ENCODE measurements around the gene PCDH17.

PCDH17 gene

DNA sequence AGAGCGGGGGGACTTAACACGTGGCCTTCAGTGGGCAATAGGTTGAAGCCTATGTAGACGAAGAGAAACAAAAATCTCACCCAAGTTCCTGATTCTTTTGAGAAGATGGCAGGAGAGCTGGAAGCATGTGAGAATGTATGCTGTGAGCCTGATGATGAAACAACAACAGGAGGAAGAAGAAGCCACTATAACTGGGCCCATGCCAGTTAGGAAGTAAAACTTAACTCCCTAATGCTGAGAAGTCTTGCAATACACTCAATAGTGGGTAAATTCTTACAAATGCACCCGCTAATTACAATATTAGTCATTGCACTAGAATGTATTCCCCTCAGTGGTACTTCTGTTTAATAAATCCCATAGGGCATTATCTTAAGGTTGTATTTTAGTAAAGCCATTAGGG is 9.1 kb downstream of the PCDH17 start:
- Histone ChIP-seq H2AFZ (ENCODE audit: low read depth, low read length) (no peak overlapping the region), H3K79me2 (ENCODE audit: insufficient read depth, low read length) (no peaks in the 10 kb centered on the region), H3K27ac (ENCODE audit: low read length) (no peak overlapping the region), H4K20me1 (ENCODE audit: insufficient read depth, low read length) (no peaks in the 10 kb centered on the region), H3K27me3 (ENCODE audit: insufficient read depth, low read length, poor library complexity) (no peaks in the 10 kb centered on the region), H3K36me3 (ENCODE audit: insufficient read depth, low read length) (no peaks in the 10 kb centered on the region), H3K4me2 (ENCODE audit: insufficient read depth, low read length) (no peak overlapping the region), H3K9me3 (ENCODE audit: insufficient read depth, low read length, severe bottlenecking) (no peaks in the 10 kb centered on the region), H3K4me3 (ENCODE audit: low read depth in 1 of 2, low read length in 2 of 2) (no peak overlapping the region), H3K9ac (ENCODE audit: low read depth, low read length) (no peak overlapping the region), H3K4me1 (ENCODE audit: insufficient read depth, low read length) (no peaks in the 10 kb centered on the region)
- ATAC-seq (ENCODE audit: insufficient read depth, low read depth) (no peak), DNase-seq (no peak)
- TF ChIP-seq, protein P1, sequence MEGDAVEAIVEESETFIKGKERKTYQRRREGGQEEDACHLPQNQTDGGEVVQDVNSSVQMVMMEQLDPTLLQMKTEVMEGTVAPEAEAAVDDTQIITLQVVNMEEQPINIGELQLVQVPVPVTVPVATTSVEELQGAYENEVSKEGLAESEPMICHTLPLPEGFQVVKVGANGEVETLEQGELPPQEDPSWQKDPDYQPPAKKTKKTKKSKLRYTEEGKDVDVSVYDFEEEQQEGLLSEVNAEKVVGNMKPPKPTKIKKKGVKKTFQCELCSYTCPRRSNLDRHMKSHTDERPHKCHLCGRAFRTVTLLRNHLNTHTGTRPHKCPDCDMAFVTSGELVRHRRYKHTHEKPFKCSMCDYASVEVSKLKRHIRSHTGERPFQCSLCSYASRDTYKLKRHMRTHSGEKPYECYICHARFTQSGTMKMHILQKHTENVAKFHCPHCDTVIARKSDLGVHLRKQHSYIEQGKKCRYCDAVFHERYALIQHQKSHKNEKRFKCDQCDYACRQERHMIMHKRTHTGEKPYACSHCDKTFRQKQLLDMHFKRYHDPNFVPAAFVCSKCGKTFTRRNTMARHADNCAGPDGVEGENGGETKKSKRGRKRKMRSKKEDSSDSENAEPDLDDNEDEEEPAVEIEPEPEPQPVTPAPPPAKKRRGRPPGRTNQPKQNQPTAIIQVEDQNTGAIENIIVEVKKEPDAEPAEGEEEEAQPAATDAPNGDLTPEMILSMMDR (IDR thresholded peaks at IDR 0.05; ENCODE audit: borderline replicate concordance, extremely low read depth, low read length, poor library complexity, severe bottlenecking): no peak
- TF ChIP-seq EZH2 (IDR thresholded peaks at IDR 0.05; ENCODE audit: borderline replicate concordance, low read depth, low read length, severe bottlenecking): no peak

DNA sequence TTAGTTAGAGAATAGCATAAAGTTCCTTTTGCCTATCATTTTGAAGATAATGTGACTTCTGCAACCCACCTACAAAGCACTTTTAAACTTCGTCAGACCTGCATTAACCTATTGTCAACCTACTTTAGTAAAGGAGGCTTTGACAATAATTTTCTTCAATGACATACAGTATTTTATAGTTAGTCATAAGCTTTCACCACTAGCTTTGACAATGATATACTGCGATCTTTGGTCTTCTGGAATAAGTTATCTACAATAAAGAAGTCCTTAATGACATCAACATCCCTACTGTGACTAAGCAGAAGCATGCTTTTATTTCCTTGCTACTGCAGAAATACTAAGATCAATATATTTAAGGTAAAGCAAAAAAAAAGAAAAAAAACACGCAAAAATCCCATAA is 9.5 kb downstream of the PCDH17 start:
- Histone ChIP-seq H3K27me3 (ENCODE audit: insufficient read depth, low read length, poor library complexity) (no peaks in the 10 kb centered on the region), H2AFZ (ENCODE audit: low read depth, low read length) (no peak overlapping the region), H3K27ac (ENCODE audit: low read length) (no peak overlapping the region), H3K79me2 (ENCODE audit: insufficient read depth, low read length) (no peaks in the 10 kb centered on the region), H3K4me1 (ENCODE audit: insufficient read depth, low read length) (no peaks in the 10 kb centered on the region), H3K9me3 (ENCODE audit: insufficient read depth, low read length, severe bottlenecking) (no peaks in the 10 kb centered on the region), H3K4me2 (ENCODE audit: insufficient read depth, low read length) (no peak overlapping the region), H3K9ac (ENCODE audit: low read depth, low read length) (no peak overlapping the region), H3K36me3 (ENCODE audit: insufficient read depth, low read length) (no peaks in the 10 kb centered on the region), H3K4me3 (ENCODE audit: low read depth in 1 of 2, low read length in 2 of 2) (no peak overlapping the region), H4K20me1 (ENCODE audit: insufficient read depth, low read length) (no peaks in the 10 kb centered on the region)
- no peak for ATAC-seq (ENCODE audit: insufficient read depth, low read depth)
- DNase-seq: no peak
- TF ChIP-seq, protein P1 (IDR thresholded peaks at IDR 0.05; ENCODE audit: borderline replicate concordance, extremely low read depth, low read length, poor library complexity, severe bottlenecking): no peak
- TF ChIP-seq EZH2 (IDR thresholded peaks at IDR 0.05; ENCODE audit: borderline replicate concordance, low read depth, low read length, severe bottlenecking): no peak

- Histone ChIP-seq H3K4me1 (ENCODE audit: insufficient read depth, low read length) (no peaks in the 10 kb centered on the region), H3K27ac (ENCODE audit: low read length) (no peak overlapping the region), H3K4me2 (ENCODE audit: insufficient read depth, low read length) (no peak overlapping the region), H2AFZ (ENCODE audit: low read depth, low read length) (no peak overlapping the region), H4K20me1 (ENCODE audit: insufficient read depth, low read length) (no peaks in the 10 kb centered on the region), H3K9ac (ENCODE audit: low read depth, low read length) (no peak overlapping the region), H3K4me3 (ENCODE audit: low read depth in 1 of 2, low read length in 2 of 2) (no peak overlapping the region), H3K79me2 (ENCODE audit: insufficient read depth, low read length) (no peaks in the 10 kb centered on the region), H3K36me3 (ENCODE audit: insufficient read depth, low read length) (no peaks in the 10 kb centered on the region), H3K9me3 (ENCODE audit: insufficient read depth, low read length, severe bottlenecking) (no peaks in the 10 kb centered on the region), H3K27me3 (ENCODE audit: insufficient read depth, low read length, poor library complexity) (no peaks in the 10 kb centered on the region)
- DNase-seq (no peak), ATAC-seq (ENCODE audit: insufficient read depth, low read depth) (no peak)
- TF ChIP-seq, protein P1 (IDR thresholded peaks at IDR 0.05; ENCODE audit: borderline replicate concordance, extremely low read depth, low read length, poor library complexity, severe bottlenecking): no peak
- no peak for TF ChIP-seq EZH2 (IDR thresholded peaks at IDR 0.05; ENCODE audit: borderline replicate concordance, low read depth, low read length, severe bottlenecking)
Observed at GRCh38 chr13:57644106-57644505, 12.6 kb downstream of the PCDH17 start.
